ENCODE results near the gene BCAP31. TPM values are rescaled to one million over a fixed set of nuclear protein-coding genes. Genes with fewer than 3 reads are reported as not detected.
A peak's percentile ranks its signal among the peaks of the same experiment; 100 is the strongest.
"Not testable (repeated sequence)": the region's sequence is repeated elsewhere in the genome, so short reads cannot be mapped to it uniquely, and the experiment has no call there.

Gene BCAP31
- total RNA-seq, 1 experiment from 2014 or later = 307 TPM

- in situ Hi-C loops (cut with HindIII; ENCODE audit: low pct_unique_long_range_greater_than_20kb, low sequenced_read_pairs) = no loop called here
- peak; percentile 67 for DNase-seq (ENCODE audit: low read depth)
These were observed 40.0 kb upstream of the BCAP31 start, which contains the start of gene PLXNB3 for GRCh38 chrX:153763989-153764755. PLXNB3 (plus strand) TSS chrX:153764249; CDS start chrX:153765536, 1,287 bp downstream.

GRCh38 chrX:153763298-153763932 is 39.2 kb upstream of the BCAP31 start:
- in situ Hi-C loops (cut with HindIII; ENCODE audit: low pct_unique_long_range_greater_than_20kb, low sequenced_read_pairs) = no loop called here
- DNase-seq (ENCODE audit: low read depth) = no peak

GRCh38 chrX:153762626-153763173 is 38.5 kb upstream of the BCAP31 start:
- in situ Hi-C loops (cut with HindIII; ENCODE audit: low pct_unique_long_range_greater_than_20kb, low sequenced_read_pairs) = no loop called here
- no peak for DNase-seq (ENCODE audit: low read depth)

- in situ Hi-C loops (cut with HindIII; ENCODE audit: low pct_unique_long_range_greater_than_20kb, low sequenced_read_pairs) = no loop called here
- no peak for DNase-seq (ENCODE audit: low read depth)
These were observed 37.7 kb upstream of the BCAP31 start for GRCh38 chrX:153761863-153762262.

GRCh38 chrX:153755136-153755535 is 30.9 kb upstream of the BCAP31 start:
- no peak for DNase-seq (ENCODE audit: low read depth)
- in situ Hi-C loops (cut with HindIII; ENCODE audit: low pct_unique_long_range_greater_than_20kb, low sequenced_read_pairs) = no loop called here

GRCh38 chrX:153750127-153750774 is 26.1 kb upstream of the BCAP31 start:
- no peak for DNase-seq (ENCODE audit: low read depth)
- in situ Hi-C loops (cut with HindIII; ENCODE audit: low pct_unique_long_range_greater_than_20kb, low sequenced_read_pairs) = no loop called here

- in situ Hi-C loops (cut with HindIII; ENCODE audit: low pct_unique_long_range_greater_than_20kb, low sequenced_read_pairs); DNase-seq (ENCODE audit: low read depth): not testable (repeated sequence)
These were observed 24.8 kb upstream of the BCAP31 start for GRCh38 chrX:153749017-153749416.

- in situ Hi-C loops (cut with HindIII; ENCODE audit: low pct_unique_long_range_greater_than_20kb, low sequenced_read_pairs); DNase-seq (ENCODE audit: low read depth): not testable (repeated sequence)
These were observed 22.8 kb upstream of the BCAP31 start for GRCh38 chrX:153746991-153747390.

GRCh38 chrX:153746359-153746758 is 22.2 kb upstream of the BCAP31 start:
- DNase-seq (ENCODE audit: low read depth) = no peak
- in situ Hi-C loops (cut with HindIII; ENCODE audit: low pct_unique_long_range_greater_than_20kb, low sequenced_read_pairs) = no loop called here

GRCh38 chrX:153745067-153745433 is 20.9 kb upstream of the BCAP31 start:
- in situ Hi-C loops (cut with HindIII; ENCODE audit: low pct_unique_long_range_greater_than_20kb, low sequenced_read_pairs); DNase-seq (ENCODE audit: low read depth): not testable (repeated sequence)

GRCh38 chrX:153744210-153745066 is 20.3 kb upstream of the BCAP31 start:
- in situ Hi-C loops (cut with HindIII; ENCODE audit: low pct_unique_long_range_greater_than_20kb, low sequenced_read_pairs) = no loop called here

GRCh38 chrX:153743468-153744209 is 19.5 kb upstream of the BCAP31 start:
- DNase-seq (ENCODE audit: low read depth) = peak; percentile 74
- in situ Hi-C loops (cut with HindIII; ENCODE audit: low pct_unique_long_range_greater_than_20kb, low sequenced_read_pairs) = not testable (repeated sequence)

More at GRCh38 chrX:153744210-153745066, 20.3 kb upstream of the BCAP31 start:
- DNase-seq (ENCODE audit: low read depth) = no peak

- in situ Hi-C loops (cut with HindIII; ENCODE audit: low pct_unique_long_range_greater_than_20kb, low sequenced_read_pairs) = not testable (repeated sequence)
These were observed 18.7 kb upstream of the BCAP31 start for GRCh38 chrX:153742796-153743467.

GRCh38 chrX:153742111-153742510 is 17.9 kb upstream of the BCAP31 start:
- DNase-seq (ENCODE audit: low read depth); in situ Hi-C loops (cut with HindIII; ENCODE audit: low pct_unique_long_range_greater_than_20kb, low sequenced_read_pairs): not testable (repeated sequence)

More at GRCh38 chrX:153742796-153743467, 18.7 kb upstream of the BCAP31 start:
- not testable (repeated sequence) for DNase-seq (ENCODE audit: low read depth)

GRCh38 chrX:153741446-153741845 is 17.3 kb upstream of the BCAP31 start:
- in situ Hi-C loops (cut with HindIII; ENCODE audit: low pct_unique_long_range_greater_than_20kb, low sequenced_read_pairs) = no loop called here
- no peak for DNase-seq (ENCODE audit: low read depth)

- in situ Hi-C loops (cut with HindIII; ENCODE audit: low pct_unique_long_range_greater_than_20kb, low sequenced_read_pairs) = no loop called here
- DNase-seq (ENCODE audit: low read depth) = no peak
These were observed 16.5 kb upstream of the BCAP31 start for GRCh38 chrX:153740631-153741222.
